HFFc6 (cell line): ENCODE data around the gene STX3. TPM values are rescaled to one million over a fixed set of nuclear protein-coding genes. Genes with fewer than 3 reads are reported as not detected.

ENCODE experiments used
- DNase-seq: peaks from one replicate; pipeline ENCODE4 v3.0.0-alpha.2; 2018
- H3K27ac Mint-ChIP-seq: 2 replicates; pipeline ENCODE4 v1.8.0; 2020; ENCODE audit warnings: mild to moderate bottlenecking, mixed read lengths
- H3K27me3 Mint-ChIP-seq: 2 replicates; pipeline ENCODE4 v1.8.0; 2021; ENCODE audit warnings: mild to moderate bottlenecking, moderate library complexity, mixed read lengths; ENCODE audit not compliant: insufficient read depth
- H3K36me3 Mint-ChIP-seq: 2 replicates; pipeline ENCODE4 v1.8.0; 2021; ENCODE audit warnings: low read depth, mixed read lengths
- H3K4me1 Mint-ChIP-seq: 2 replicates; pipeline ENCODE4 v1.8.0; 2020; ENCODE audit warnings: low read depth, mixed read lengths
- H3K4me3 Mint-ChIP-seq: 2 replicates; pipeline ENCODE4 v1.8.0; 2020; ENCODE audit warnings: mild to moderate bottlenecking, moderate library complexity, mixed read lengths
- H3K9me3 Mint-ChIP-seq: 2 replicates; pipeline ENCODE4 v1.8.0; 2020; ENCODE audit warnings: mild to moderate bottlenecking, mixed read lengths
- CTCF ChIP-seq: fragments of 200-600 bp; sonication (generic); IDR thresholded peaks from 2 replicates; pipeline ENCODE4 v1.5.0; 2021; ENCODE audit warnings: antibody characterized with exemption, mild to moderate bottlenecking
- total RNA-seq, 6 experiments: library from RNA; stranded (reverse); fragmentation: NEBNext Ultra II Directional; extraction: Animal tissue kit (Norgen Biotek cat#: 25700); gene quantifications; 2 replicates in 1 of 6; 3 replicates in 5 of 6; pipeline ENCODE4 v1.2.3, GENCODE V29; 2021

The STX3 gene
- total RNA-seq, 6 experiments from 2014 or later, result 17.1 to 23.1 (median 19.0) TPM

GRCh38 chr11:59833602-59834001 lies 78.4 kb downstream of the STX3 start:
- Mint-ChIP-seq H3K36me3 (no peaks in the 10 kb centered on the region), H3K4me3 (no peak overlapping the region), H3K4me1 (peaks cover 6% of the 10 kb centered on the region; the same call in 1 of the 2 replicates), H3K27me3 (no peaks in the 10 kb centered on the region; the same call in 1 of the 2 replicates), H3K9me3 (no peaks in the 10 kb centered on the region), H3K27ac (no peak overlapping the region)
- DNase-seq, result no peak
- no peak for TF ChIP-seq CTCF

GRCh38 chr11:59839615-59840014 lies 84.4 kb downstream of the STX3 start:
- H3K36me3 Mint-ChIP-seq, result no peaks in the 10 kb centered on the region

GRCh38 chr11:59841514-59841913 lies 86.3 kb downstream of the STX3 start:
- no peak overlapping the region for H3K4me3 Mint-ChIP-seq
- no peak for DNase-seq
- H3K4me1 Mint-ChIP-seq, result no peaks in the 10 kb centered on the region
- H3K27me3 Mint-ChIP-seq, result peaks cover 5% of the 10 kb centered on the region
- H3K9me3 Mint-ChIP-seq, result no peaks in the 10 kb centered on the region
- TF ChIP-seq CTCF, result no peak
- no peak overlapping the region for H3K27ac Mint-ChIP-seq
- no peaks in the 10 kb centered on the region for H3K36me3 Mint-ChIP-seq

More at GRCh38 chr11:59839615-59840014, 84.4 kb downstream of the STX3 start:
- Mint-ChIP-seq H3K4me1 (no peaks in the 10 kb centered on the region), H3K4me3 (no peak overlapping the region), H3K27me3 (peaks cover 2% of the 10 kb centered on the region; the same call in 1 of the 2 replicates), H3K27ac (no peak overlapping the region), H3K9me3 (no peaks in the 10 kb centered on the region)
- no peak for TF ChIP-seq CTCF
- DNase-seq, result no peak

GRCh38 chr11:59842316-59842715 lies 87.1 kb downstream of the STX3 start:
- Mint-ChIP-seq H3K36me3 (no peaks in the 10 kb centered on the region), H3K27me3 (peaks cover 5% of the 10 kb centered on the region), H3K27ac (no peak overlapping the region), H3K9me3 (no peaks in the 10 kb centered on the region), H3K4me1 (no peaks in the 10 kb centered on the region), H3K4me3 (no peak overlapping the region)
- no peak for TF ChIP-seq CTCF
- DNase-seq, result no peak

- Mint-ChIP-seq H3K27ac (no peak within 1 kb of the TSS), H3K4me1 (no peaks in the 10 kb centered on the region), H3K9me3 (no peaks in the 10 kb centered on the region), H3K4me3 (no peak within 1 kb of the TSS), H3K36me3 (no peaks in the 10 kb centered on the region), H3K27me3 (peaks cover 3% of the 10 kb centered on the region)
- no peak for DNase-seq
- TF ChIP-seq CTCF, result no peak
These were observed 90.2 kb downstream of the STX3 start, which contains the start of gene CBLIF for GRCh38 chr11:59845399-59845798. TSS of gene CBLIF (minus strand) at chr11:59845499. CDS start at chr11:59845453, 46 bp downstream.

GRCh38 chr11:59846556-59846955 lies 91.4 kb downstream of the STX3 start:
- TF ChIP-seq CTCF, result no peak
- H3K4me3 Mint-ChIP-seq, result no peak overlapping the region
- no peaks in the 10 kb centered on the region for H3K9me3 Mint-ChIP-seq
- no peaks in the 10 kb centered on the region for H3K36me3 Mint-ChIP-seq
- H3K27me3 Mint-ChIP-seq, result peaks cover 3% of the 10 kb centered on the region
- H3K27ac Mint-ChIP-seq, result no peak overlapping the region
- DNase-seq, result no peak
- H3K4me1 Mint-ChIP-seq, result no peaks in the 10 kb centered on the region
